B cell (primary cell): ENCODE data around the gene PPARG.

Experiments used
- CTCF ChIP-seq: fragments of 200-600 bp; IDR thresholded peaks from one replicate; pipeline ENCODE4 v1.8.0; 2022; ENCODE audit warnings: antibody characterized with exemption, mild to moderate bottlenecking
- EZH2 ChIP-seq: IDR thresholded peaks from 2 replicates; pipeline ENCODE4 v1.6.1; 2012; ENCODE audit warnings: borderline replicate concordance, low read depth, mild to moderate bottlenecking, moderate library complexity, low read length; ENCODE audit not compliant: insufficient read depth, poor library complexity, severe bottlenecking

- TF ChIP-seq CTCF: no peak
- TF ChIP-seq EZH2: no peak
Measured at GRCh38 chr3:12471241-12471640, 182.4 kb downstream of the PPARG start.
